22Rv1 (cell line): ENCODE measurements around the gene GLIPR1.

Source experiments
- ZFX ChIP-seq: fragments of 450-650 bp; IDR thresholded peaks from 2 replicates; pipeline ENCODE4 v1.6.1; 2017; ENCODE audit warnings: antibody characterized with exemption, borderline replicate concordance
- TF ChIP-seq, protein P1 (sequence below): fragments of 450-650 bp; IDR thresholded peaks from 2 replicates; pipeline ENCODE4 v1.5.1; 2017; ENCODE audit warnings: mild to moderate bottlenecking

DNA sequence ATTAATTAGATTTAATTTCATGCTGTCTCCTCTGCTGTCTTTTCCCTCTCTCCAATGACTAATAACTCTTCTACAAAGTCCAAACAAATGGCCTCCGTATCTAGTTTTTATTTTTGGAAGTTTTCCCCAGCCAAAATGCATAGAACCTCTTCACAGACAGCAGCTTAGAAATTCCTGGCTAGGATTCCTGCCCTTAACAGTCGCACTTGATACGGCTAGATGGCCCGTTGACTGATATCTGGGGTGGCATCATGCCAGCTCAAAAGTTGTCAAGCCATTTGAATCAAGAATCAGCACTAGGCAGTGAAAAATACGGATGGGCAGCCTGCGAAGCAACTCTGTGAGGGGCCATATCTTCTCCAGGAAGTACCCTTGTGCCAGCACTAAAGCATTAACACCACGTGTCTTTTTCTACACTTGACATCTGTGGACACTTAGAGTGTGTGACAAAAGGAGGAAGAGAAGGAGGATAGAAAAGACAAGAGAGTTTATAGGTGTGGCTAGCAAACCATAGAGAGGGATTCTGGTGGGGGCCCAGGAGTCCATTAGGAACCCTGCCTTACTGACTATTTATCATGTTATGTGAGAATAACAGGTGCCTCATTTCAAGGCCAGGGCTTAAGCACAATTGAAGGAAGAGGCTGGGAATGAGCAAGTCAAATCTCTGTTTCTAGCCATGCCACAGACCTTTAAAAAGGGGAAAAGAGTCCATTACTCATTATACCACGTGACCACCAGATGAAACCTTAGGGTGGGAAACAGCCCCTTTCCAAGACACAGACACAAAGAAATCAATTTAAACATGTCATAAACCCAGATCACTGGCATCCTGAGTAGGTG is 70.1 kb downstream of the GLIPR1 start:
- TF ChIP-seq, protein P1, sequence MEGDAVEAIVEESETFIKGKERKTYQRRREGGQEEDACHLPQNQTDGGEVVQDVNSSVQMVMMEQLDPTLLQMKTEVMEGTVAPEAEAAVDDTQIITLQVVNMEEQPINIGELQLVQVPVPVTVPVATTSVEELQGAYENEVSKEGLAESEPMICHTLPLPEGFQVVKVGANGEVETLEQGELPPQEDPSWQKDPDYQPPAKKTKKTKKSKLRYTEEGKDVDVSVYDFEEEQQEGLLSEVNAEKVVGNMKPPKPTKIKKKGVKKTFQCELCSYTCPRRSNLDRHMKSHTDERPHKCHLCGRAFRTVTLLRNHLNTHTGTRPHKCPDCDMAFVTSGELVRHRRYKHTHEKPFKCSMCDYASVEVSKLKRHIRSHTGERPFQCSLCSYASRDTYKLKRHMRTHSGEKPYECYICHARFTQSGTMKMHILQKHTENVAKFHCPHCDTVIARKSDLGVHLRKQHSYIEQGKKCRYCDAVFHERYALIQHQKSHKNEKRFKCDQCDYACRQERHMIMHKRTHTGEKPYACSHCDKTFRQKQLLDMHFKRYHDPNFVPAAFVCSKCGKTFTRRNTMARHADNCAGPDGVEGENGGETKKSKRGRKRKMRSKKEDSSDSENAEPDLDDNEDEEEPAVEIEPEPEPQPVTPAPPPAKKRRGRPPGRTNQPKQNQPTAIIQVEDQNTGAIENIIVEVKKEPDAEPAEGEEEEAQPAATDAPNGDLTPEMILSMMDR: no peak
- TF ChIP-seq ZFX: no peak
